Measurements from ENCODE around the gene MAP1A. TPM values are rescaled to one million over a fixed set of nuclear protein-coding genes. Genes with fewer than 3 reads are reported as not detected.
"Not testable (repeated sequence)": the region's sequence is repeated elsewhere in the genome, so short reads cannot be mapped to it uniquely, and the experiment has no call there.

Gene MAP1A
- total RNA-seq, 2 experiments from 2014 or later, result 1.2 to 1.4 TPM

DNA sequence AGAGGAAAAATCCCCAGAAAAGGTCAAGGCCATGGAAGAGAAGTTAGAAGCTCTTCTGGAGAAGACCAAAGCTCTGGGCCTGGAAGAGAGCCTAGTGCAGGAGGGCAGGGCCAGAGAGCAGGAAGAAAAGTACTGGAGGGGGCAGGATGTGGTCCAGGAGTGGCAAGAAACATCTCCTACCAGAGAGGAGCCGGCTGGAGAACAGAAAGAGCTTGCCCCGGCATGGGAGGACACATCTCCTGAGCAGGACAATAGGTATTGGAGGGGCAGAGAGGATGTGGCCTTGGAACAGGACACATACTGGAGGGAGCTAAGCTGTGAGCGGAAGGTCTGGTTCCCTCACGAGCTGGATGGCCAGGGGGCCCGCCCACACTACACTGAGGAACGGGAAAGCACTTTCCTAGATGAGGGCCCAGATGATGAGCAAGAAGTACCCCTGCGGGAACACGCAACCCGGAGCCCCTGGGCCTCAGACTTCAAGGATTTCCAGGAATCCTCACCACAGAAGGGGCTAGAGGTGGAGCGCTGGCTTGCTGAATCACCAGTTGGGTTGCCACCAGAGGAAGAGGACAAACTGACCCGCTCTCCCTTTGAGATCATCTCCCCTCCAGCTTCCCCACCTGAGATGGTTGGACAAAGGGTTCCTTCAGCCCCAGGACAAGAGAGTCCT is 9.0 kb downstream of the MAP1A start:
- H3K9me3 Mint-ChIP-seq, result no peaks in the 10 kb centered on the region
- no peak for DNase-seq
- H3K27ac Mint-ChIP-seq, result no peak overlapping the region
- intact Hi-C loops (cut with micrococcal nuclease), result no loop called here
- H3K4me3 Mint-ChIP-seq, result no peak overlapping the region
- CTCF ChIA-PET, result interaction anchor here (0.9 to 1.6 kb wide), 4 partner anchors 9 to 86 kb away, joined by 3 to 5 read pairs (median 4); partner anchors contain the start of gene MAP1A
- H3K27me3 Mint-ChIP-seq (ENCODE audit: low read depth), result no peaks in the 10 kb centered on the region
- no peaks in the 10 kb centered on the region for H3K36me3 Mint-ChIP-seq (ENCODE audit: low read depth)
- H3K4me1 Mint-ChIP-seq (ENCODE audit: low read depth), result peaks cover 8% of the 10 kb centered on the region

GRCh38 chr15:43527016-43527801 is 9.8 kb downstream of the MAP1A start:
- intact Hi-C loops (cut with micrococcal nuclease), result no loop called here
- DNase-seq, result no peak

DNA sequence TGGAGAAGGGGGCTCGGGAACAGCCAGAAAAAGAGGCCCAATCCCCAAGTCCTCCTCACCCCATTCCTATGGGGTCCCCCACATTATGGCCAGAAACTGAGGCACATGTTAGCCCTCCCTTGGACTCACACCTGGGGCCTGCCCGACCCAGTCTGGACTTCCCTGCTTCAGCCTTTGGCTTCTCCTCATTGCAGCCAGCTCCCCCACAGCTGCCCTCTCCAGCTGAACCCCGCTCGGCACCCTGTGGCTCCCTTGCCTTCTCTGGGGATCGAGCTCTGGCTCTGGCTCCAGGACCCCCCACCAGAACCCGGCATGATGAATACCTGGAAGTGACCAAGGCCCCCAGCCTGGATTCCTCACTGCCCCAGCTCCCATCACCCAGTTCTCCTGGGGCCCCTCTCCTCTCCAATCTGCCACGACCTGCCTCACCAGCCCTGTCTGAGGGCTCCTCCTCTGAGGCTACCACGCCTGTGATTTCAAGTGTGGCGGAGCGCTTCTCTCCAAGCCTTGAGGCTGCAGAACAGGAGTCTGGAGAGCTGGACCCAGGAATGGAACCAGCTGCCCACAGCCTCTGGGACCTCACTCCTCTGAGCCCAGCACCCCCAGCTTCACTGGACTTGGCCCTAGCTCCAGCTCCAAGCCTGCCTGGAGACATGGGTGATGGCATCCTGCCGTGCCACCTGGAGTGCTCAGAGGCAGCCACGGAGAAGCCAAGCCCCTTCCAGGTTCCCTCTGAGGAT is 10.6 kb downstream of the MAP1A start:
- CTCF ChIA-PET, result interaction anchor here (0.6 to 1.0 kb wide), 3 partner anchors 14 to 261 kb away, joined by 3 to 4 read pairs (median 3); no protein-coding TSS in a partner anchor
- intact Hi-C loops (cut with micrococcal nuclease), result no loop called here
- H3K27ac Mint-ChIP-seq, result no peak overlapping the region
- no peak for DNase-seq
- no peaks in the 10 kb centered on the region for H3K9me3 Mint-ChIP-seq
- H3K36me3 Mint-ChIP-seq (ENCODE audit: low read depth), result no peaks in the 10 kb centered on the region
- H3K27me3 Mint-ChIP-seq (ENCODE audit: low read depth), result no peaks in the 10 kb centered on the region
- H3K4me3 Mint-ChIP-seq, result no peak overlapping the region
- peaks cover 8% of the 10 kb centered on the region for H3K4me1 Mint-ChIP-seq (ENCODE audit: low read depth)

More at GRCh38 chr15:43527016-43527801, 9.8 kb downstream of the MAP1A start:
- CTCF ChIA-PET, result interaction anchor here (0.6 to 1.4 kb wide), 4 partner anchors 10 to 261 kb away, joined by 3 to 4 read pairs (median 3); partner anchors contain the start of gene MAP1A
- no peaks in the 10 kb centered on the region for H3K36me3 Mint-ChIP-seq (ENCODE audit: low read depth)
- no peak overlapping the region for H3K4me3 Mint-ChIP-seq
- no peak overlapping the region for H3K27ac Mint-ChIP-seq
- H3K27me3 Mint-ChIP-seq (ENCODE audit: low read depth), result no peaks in the 10 kb centered on the region
- H3K4me1 Mint-ChIP-seq (ENCODE audit: low read depth), result peaks cover 8% of the 10 kb centered on the region
- H3K9me3 Mint-ChIP-seq, result no peaks in the 10 kb centered on the region

GRCh38 chr15:43528542-43529007 is 11.2 kb downstream of the MAP1A start:
- no peak for DNase-seq
- Mint-ChIP-seq H3K27ac (no peak overlapping the region), H3K4me3 (no peak overlapping the region), H3K36me3 (ENCODE audit: low read depth) (no peaks in the 10 kb centered on the region), H3K4me1 (ENCODE audit: low read depth) (peaks cover 8% of the 10 kb centered on the region), H3K9me3 (no peaks in the 10 kb centered on the region), H3K27me3 (ENCODE audit: low read depth) (no peaks in the 10 kb centered on the region)
- intact Hi-C loops (cut with micrococcal nuclease), result no loop called here
- CTCF ChIA-PET, result interaction anchor here (0.6 to 1.0 kb wide), 3 partner anchors 14 to 281 kb away, joined by 3 to 4 read pairs (median 3); no protein-coding TSS in a partner anchor

DNA sequence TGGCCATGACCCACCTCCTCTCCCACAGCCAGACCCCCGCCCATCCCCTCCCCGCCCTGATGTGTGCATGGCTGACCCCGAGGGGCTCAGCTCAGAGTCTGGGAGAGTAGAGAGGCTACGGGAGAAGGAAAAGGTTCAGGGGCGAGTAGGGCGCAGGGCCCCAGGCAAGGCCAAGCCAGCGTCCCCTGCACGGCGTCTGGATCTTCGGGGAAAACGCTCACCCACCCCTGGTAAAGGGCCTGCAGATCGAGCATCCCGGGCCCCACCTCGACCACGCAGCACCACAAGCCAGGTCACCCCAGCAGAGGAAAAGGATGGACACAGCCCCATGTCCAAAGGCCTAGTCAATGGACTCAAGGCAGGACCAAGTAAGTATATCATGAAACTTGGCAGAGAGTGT is 11.7 kb downstream of the MAP1A start:
- Mint-ChIP-seq H3K4me3 (no peak overlapping the region), H3K4me1 (ENCODE audit: low read depth) (peaks cover 8% of the 10 kb centered on the region), H3K36me3 (ENCODE audit: low read depth) (no peaks in the 10 kb centered on the region), H3K9me3 (no peaks in the 10 kb centered on the region), H3K27me3 (ENCODE audit: low read depth) (no peaks in the 10 kb centered on the region), H3K27ac (no peak overlapping the region)
- CTCF ChIA-PET, result interaction anchor here (0.6 to 1.0 kb wide), 3 partner anchors 15 to 281 kb away, joined by 3 to 4 read pairs (median 3); no protein-coding TSS in a partner anchor
- no peak for DNase-seq
- intact Hi-C loops (cut with micrococcal nuclease), result no loop called here

- peaks cover 7% of the 10 kb centered on the region for H3K4me1 Mint-ChIP-seq (ENCODE audit: low read depth)
- H3K4me3 Mint-ChIP-seq, result no peak overlapping the region
- DNase-seq, result no peak
- intact Hi-C loops (cut with micrococcal nuclease), result no loop called here
- no peaks in the 10 kb centered on the region for H3K9me3 Mint-ChIP-seq
- no peaks in the 10 kb centered on the region for H3K27me3 Mint-ChIP-seq (ENCODE audit: low read depth)
- no peaks in the 10 kb centered on the region for H3K36me3 Mint-ChIP-seq (ENCODE audit: low read depth)
- H3K27ac Mint-ChIP-seq, result no peak overlapping the region
- CTCF ChIA-PET, result interaction anchor here (0.9 kb wide), 1 partner anchor 17 kb away, joined by 3 read pairs; no protein-coding TSS in a partner anchor
Observed at GRCh38 chr15:43529587-43530345, 12.4 kb downstream of the MAP1A start.

- H3K9me3 Mint-ChIP-seq, result no peaks in the 10 kb centered on the region
- CTCF ChIA-PET, result interaction anchor here (0.9 kb wide), 1 partner anchor 18 kb away, joined by 3 read pairs; no protein-coding TSS in a partner anchor
- no peak overlapping the region for H3K27ac Mint-ChIP-seq
- H3K27me3 Mint-ChIP-seq (ENCODE audit: low read depth), result no peaks in the 10 kb centered on the region
- intact Hi-C loops (cut with micrococcal nuclease), result no loop called here
- DNase-seq, result no peak
- H3K4me3 Mint-ChIP-seq, result no peak overlapping the region
- H3K4me1 Mint-ChIP-seq (ENCODE audit: low read depth), result no peaks in the 10 kb centered on the region
- no peaks in the 10 kb centered on the region for H3K36me3 Mint-ChIP-seq (ENCODE audit: low read depth)
Observed at GRCh38 chr15:43531018-43531670, 13.7 kb downstream of the MAP1A start.

DNA sequence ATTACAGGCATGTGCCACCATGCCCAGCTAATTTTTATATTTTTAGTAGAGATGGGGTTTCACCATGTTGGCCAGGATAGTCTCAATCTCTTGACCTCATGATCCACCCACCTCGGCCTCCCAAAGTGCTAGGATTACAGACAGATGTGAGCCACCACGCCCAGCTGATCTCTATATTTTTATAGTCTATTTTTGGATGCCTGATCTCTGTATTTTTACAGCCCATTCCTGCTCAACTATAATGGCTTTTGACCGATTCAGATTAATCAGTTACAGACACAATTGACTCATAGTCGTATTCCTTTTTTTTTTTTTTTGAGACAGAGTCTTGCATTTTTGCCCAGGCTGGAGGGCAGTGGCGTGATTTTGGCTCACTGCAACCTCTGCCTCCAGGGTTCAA is 15.4 kb downstream of the MAP1A start:
- H3K36me3 Mint-ChIP-seq (ENCODE audit: low read depth); CTCF ChIA-PET; H3K9me3 Mint-ChIP-seq; intact Hi-C loops (cut with micrococcal nuclease); H3K27ac Mint-ChIP-seq; H3K4me3 Mint-ChIP-seq; H3K27me3 Mint-ChIP-seq (ENCODE audit: low read depth); DNase-seq; H3K4me1 Mint-ChIP-seq (ENCODE audit: low read depth): not testable (repeated sequence)

GRCh38 chr15:43534897-43535296 is 17.5 kb downstream of the MAP1A start:
- DNase-seq, result no peak
- intact Hi-C loops (cut with micrococcal nuclease), result no loop called here
- CTCF ChIA-PET, result no interaction called here
- H3K4me3 Mint-ChIP-seq, result no peak overlapping the region
- H3K36me3 Mint-ChIP-seq (ENCODE audit: low read depth), result no peaks in the 10 kb centered on the region
- H3K27ac Mint-ChIP-seq, result no peak overlapping the region
- no peaks in the 10 kb centered on the region for H3K4me1 Mint-ChIP-seq (ENCODE audit: low read depth)
- no peaks in the 10 kb centered on the region for H3K27me3 Mint-ChIP-seq (ENCODE audit: low read depth)
- no peaks in the 10 kb centered on the region for H3K9me3 Mint-ChIP-seq

DNA sequence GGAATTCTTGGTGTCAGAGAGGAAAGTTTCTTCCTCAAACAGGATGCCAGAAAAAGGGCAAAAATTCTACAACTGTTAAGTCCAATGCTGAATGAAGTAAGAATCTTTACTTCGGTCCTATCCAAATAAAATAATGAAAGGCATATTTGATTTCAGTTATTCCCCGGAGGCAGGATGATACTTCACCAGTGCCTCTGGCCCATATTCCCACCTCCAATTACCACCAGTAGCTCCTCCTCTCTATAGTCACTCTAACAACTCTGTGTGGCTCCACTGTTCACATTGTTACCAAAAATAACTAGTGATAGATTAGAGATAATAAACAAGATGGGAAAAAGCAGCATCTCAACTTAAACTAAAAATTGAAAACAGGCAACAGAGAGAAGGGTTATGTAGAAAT is 20.7 kb downstream of the MAP1A start:
- Mint-ChIP-seq H3K27ac (no peak overlapping the region), H3K9me3 (no peaks in the 10 kb centered on the region)

DNA sequence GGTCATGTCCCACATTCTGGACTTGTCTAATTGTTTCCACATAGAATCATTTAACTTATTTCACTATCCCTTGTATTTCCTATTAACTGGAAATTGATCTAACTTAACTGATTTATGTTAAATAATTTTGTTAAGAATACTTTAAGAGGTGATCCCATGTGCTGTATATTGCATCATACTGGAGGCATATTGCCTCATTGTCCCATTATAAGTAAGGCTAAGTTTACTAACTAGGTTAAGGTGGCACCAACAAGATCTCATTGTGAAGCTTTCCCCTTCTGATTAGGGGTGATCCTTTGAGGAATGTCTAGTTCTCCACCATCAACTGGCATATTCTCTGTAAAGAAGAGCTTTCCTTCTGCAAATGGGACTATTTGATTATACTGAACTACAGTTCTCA is 24.4 kb downstream of the MAP1A start:
- CTCF ChIA-PET, result interaction anchor here (1.7 kb wide), 1 partner anchor 27 kb away, joined by 5 read pairs; no protein-coding TSS in a partner anchor

More for the DNA sequence above, 20.7 kb downstream of the MAP1A start:
- intact Hi-C loops (cut with micrococcal nuclease), result no loop called here
- no peak overlapping the region for H3K4me3 Mint-ChIP-seq
- H3K36me3 Mint-ChIP-seq (ENCODE audit: low read depth), result no peaks in the 10 kb centered on the region
- no peak for DNase-seq
- CTCF ChIA-PET, result no interaction called here
- H3K27me3 Mint-ChIP-seq (ENCODE audit: low read depth), result no peaks in the 10 kb centered on the region
- H3K4me1 Mint-ChIP-seq (ENCODE audit: low read depth), result peaks cover 4% of the 10 kb centered on the region

More for the DNA sequence above, 24.4 kb downstream of the MAP1A start:
- no peak for DNase-seq
- H3K27ac Mint-ChIP-seq, result no peak overlapping the region
- no peaks in the 10 kb centered on the region for H3K27me3 Mint-ChIP-seq (ENCODE audit: low read depth)
- peaks cover 4% of the 10 kb centered on the region for H3K4me1 Mint-ChIP-seq (ENCODE audit: low read depth)
- H3K4me3 Mint-ChIP-seq, result no peak overlapping the region
- no peaks in the 10 kb centered on the region for H3K36me3 Mint-ChIP-seq (ENCODE audit: low read depth)
- no peaks in the 10 kb centered on the region for H3K9me3 Mint-ChIP-seq
- intact Hi-C loops (cut with micrococcal nuclease), result no loop called here
